Parathyroid adenoma (tissue), 2 donors: ENCODE results near the gene PLPP2.

Experiments
- H2AFZ ChIP-seq: fragments of 300-600 bp; sonication (generic); one replicate; pipeline ENCODE4 v1.7.0; 2017; ENCODE audit warnings: antibody characterized with exemption, mild to moderate bottlenecking
- H3K27ac ChIP-seq: fragments of 300-600 bp; sonication (generic); one replicate; pipeline ENCODE4 v1.7.0; 2017
- H3K27me3 ChIP-seq: fragments of 300-600 bp; sonication (generic); one replicate; pipeline ENCODE4 v1.7.0; 2017; ENCODE audit warnings: low read length; ENCODE audit not compliant: control insufficient read depth, insufficient read depth
- H3K36me3 ChIP-seq: fragments of 300-600 bp; sonication (generic); one replicate; pipeline ENCODE4 v1.7.0; 2017; ENCODE audit warnings: low read length; ENCODE audit not compliant: control insufficient read depth, insufficient read depth
- H3K4me1 ChIP-seq: fragments of 300-600 bp; sonication (generic); one replicate; pipeline ENCODE4 v1.7.0; 2017; ENCODE audit warnings: control low read depth
- H3K4me2 ChIP-seq: fragments of 300-600 bp; sonication (generic); one replicate; pipeline ENCODE4 v1.7.0; 2017; ENCODE audit warnings: low read length
- H3K4me3 ChIP-seq: fragments of 300-600 bp; sonication (generic); one replicate; pipeline ENCODE4 v1.7.0; 2017; ENCODE audit warnings: low read depth, low read length
- H3K79me2 ChIP-seq: fragments of 300-600 bp; sonication (generic); one replicate; pipeline ENCODE4 v1.7.0; 2017; ENCODE audit warnings: control low read depth
- H3K9ac ChIP-seq: fragments of 300-600 bp; sonication (generic); one replicate; pipeline ENCODE4 v1.7.0; 2017; ENCODE audit warnings: mild to moderate bottlenecking
- H3K9me3 ChIP-seq: fragments of 300-600 bp; sonication (generic); one replicate; pipeline ENCODE4 v1.7.0; 2017; ENCODE audit warnings: low read length; ENCODE audit not compliant: control insufficient read depth
- CTCF ChIP-seq: fragments of 300-600 bp; sonication (generic); IDR thresholded peaks from one replicate; pipeline ENCODE4 v1.7.0; 2017; ENCODE audit warnings: antibody characterized with exemption, mild to moderate bottlenecking
- donor health status: primary hyperparathyroidism.

Gene PLPP2

GRCh38 chr19:336067-336614 lies 44.9 kb upstream of the PLPP2 start:
- Histone ChIP-seq H2AFZ (no peak overlapping the region), H3K4me2 (no peak overlapping the region), H3K79me2 (peaks cover 33% of the 10 kb centered on the region), H3K4me3 (no peak overlapping the region), H3K9ac (no peak overlapping the region), H3K36me3 (no peaks in the 10 kb centered on the region), H3K9me3 (no peaks in the 10 kb centered on the region), H3K27me3 (no peaks in the 10 kb centered on the region), H3K4me1 (no peaks in the 10 kb centered on the region), H3K27ac (no peak overlapping the region)
- TF ChIP-seq CTCF: no peak

- Histone ChIP-seq H3K9me3 (no peaks in the 10 kb centered on the region), H3K79me2 (peaks cover 38% of the 10 kb centered on the region), H3K36me3 (no peaks in the 10 kb centered on the region), H3K27me3 (no peaks in the 10 kb centered on the region), H3K27ac (no peak overlapping the region), H3K4me2 (no peak overlapping the region), H3K4me1 (no peaks in the 10 kb centered on the region), H3K4me3 (no peak overlapping the region), H2AFZ (no peak overlapping the region), H3K9ac (no peak overlapping the region)
- TF ChIP-seq CTCF: no peak
Measured at GRCh38 chr19:335486-336066, 44.4 kb upstream of the PLPP2 start.

GRCh38 chr19:335072-335471 lies 43.9 kb upstream of the PLPP2 start:
- Histone ChIP-seq H3K27ac (no peak overlapping the region), H3K4me3 (no peak overlapping the region), H3K36me3 (no peaks in the 10 kb centered on the region), H3K27me3 (no peaks in the 10 kb centered on the region), H2AFZ (no peak overlapping the region), H3K9me3 (no peaks in the 10 kb centered on the region), H3K4me2 (no peak overlapping the region), H3K4me1 (no peaks in the 10 kb centered on the region), H3K79me2 (peaks cover 38% of the 10 kb centered on the region), H3K9ac (no peak overlapping the region)
- TF ChIP-seq CTCF: no peak

GRCh38 chr19:334296-335071 lies 43.3 kb upstream of the PLPP2 start:
- no peak overlapping the region for H3K4me3 ChIP-seq
- no peak for TF ChIP-seq CTCF

More at GRCh38 chr19:334296-335071, 43.3 kb upstream of the PLPP2 start:
- Histone ChIP-seq H3K36me3 (no peaks in the 10 kb centered on the region), H2AFZ (no peak overlapping the region), H3K79me2 (peaks cover 36% of the 10 kb centered on the region), H3K9ac (no peak overlapping the region), H3K4me1 (no peaks in the 10 kb centered on the region), H3K4me2 (no peak overlapping the region), H3K27ac (no peak overlapping the region), H3K9me3 (no peaks in the 10 kb centered on the region), H3K27me3 (no peaks in the 10 kb centered on the region)
